ENCODE data around the gene CHPF2.

CHPF2 gene

GRCh38 chr7:151215396-151215795, 16.9 kb upstream of the CHPF2 start:
- Histone ChIP-seq H2AFZ (ENCODE audit: low read depth, low read length) (no peak overlapping the region), H3K4me3 (ENCODE audit: low read depth in 1 of 2, low read length in 2 of 2) (no peak overlapping the region), H3K9me3 (ENCODE audit: insufficient read depth, low read length, severe bottlenecking) (no peaks in the 10 kb centered on the region), H3K4me2 (ENCODE audit: insufficient read depth, low read length) (no peak overlapping the region), H3K27me3 (ENCODE audit: insufficient read depth, low read length, poor library complexity) (no peaks in the 10 kb centered on the region), H4K20me1 (ENCODE audit: insufficient read depth, low read length) (peaks cover 4% of the 10 kb centered on the region), H3K27ac (ENCODE audit: low read length) (no peak overlapping the region), H3K36me3 (ENCODE audit: insufficient read depth, low read length) (peaks cover 76% of the 10 kb centered on the region), H3K4me1 (ENCODE audit: insufficient read depth, low read length) (no peaks in the 10 kb centered on the region), H3K9ac (ENCODE audit: low read depth, low read length) (no peak overlapping the region), H3K79me2 (ENCODE audit: insufficient read depth, low read length) (no peaks in the 10 kb centered on the region)
- DNase-seq (no peak), ATAC-seq (ENCODE audit: insufficient read depth, low read depth) (no peak)
- TF ChIP-seq CTCF (IDR thresholded peaks at IDR 0.05; ENCODE audit: borderline replicate concordance, extremely low read depth, low read length, poor library complexity, severe bottlenecking) (no peak), EZH2 (IDR thresholded peaks at IDR 0.05; ENCODE audit: borderline replicate concordance, low read depth, low read length, severe bottlenecking) (no peak)

- Histone ChIP-seq H3K4me3 (ENCODE audit: low read depth in 1 of 2, low read length in 2 of 2) (no peak overlapping the region), H3K4me1 (ENCODE audit: insufficient read depth, low read length) (no peaks in the 10 kb centered on the region), H3K27me3 (ENCODE audit: insufficient read depth, low read length, poor library complexity) (no peaks in the 10 kb centered on the region), H3K4me2 (ENCODE audit: insufficient read depth, low read length) (no peak overlapping the region), H3K9me3 (ENCODE audit: insufficient read depth, low read length, severe bottlenecking) (no peaks in the 10 kb centered on the region), H3K9ac (ENCODE audit: low read depth, low read length) (no peak overlapping the region), H2AFZ (ENCODE audit: low read depth, low read length) (no peak overlapping the region), H3K79me2 (ENCODE audit: insufficient read depth, low read length) (no peaks in the 10 kb centered on the region), H4K20me1 (ENCODE audit: insufficient read depth, low read length) (no peaks in the 10 kb centered on the region; the same call in 1 of the 2 replicates), H3K36me3 (ENCODE audit: insufficient read depth, low read length) (peaks cover 94% of the 10 kb centered on the region), H3K27ac (ENCODE audit: low read length) (no peak overlapping the region)
- DNase-seq, result no peak
- TF ChIP-seq CTCF (IDR thresholded peaks at IDR 0.05; ENCODE audit: borderline replicate concordance, extremely low read depth, low read length, poor library complexity, severe bottlenecking) (no peak), EZH2 (IDR thresholded peaks at IDR 0.05; ENCODE audit: borderline replicate concordance, low read depth, low read length, severe bottlenecking) (no peak)
- ATAC-seq (ENCODE audit: insufficient read depth, low read depth), result no peak
Observed at GRCh38 chr7:151218170-151218569, 14.1 kb upstream of the CHPF2 start.

DNA sequence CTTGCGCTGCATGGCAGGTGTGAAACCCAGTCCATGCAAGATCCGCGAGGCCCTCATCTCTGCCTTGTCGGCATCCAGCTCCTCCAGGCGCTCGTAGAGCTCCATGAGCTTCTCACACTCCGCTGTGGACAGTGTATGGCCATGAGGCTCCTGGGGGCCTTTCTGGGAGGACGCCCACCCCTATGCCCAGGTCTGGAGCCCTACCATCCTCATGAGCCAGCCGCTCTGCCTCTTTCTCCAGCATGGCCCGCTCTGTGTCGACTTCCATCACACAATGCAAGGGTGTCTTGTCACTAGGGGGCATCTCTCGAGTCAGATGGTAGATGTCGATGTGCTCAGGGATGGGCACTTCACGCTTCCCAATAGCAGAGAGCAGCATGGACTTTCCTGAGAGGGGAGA, 8.6 kb upstream of the CHPF2 start:
- no peak for DNase-seq
- Histone ChIP-seq H3K4me1 (ENCODE audit: insufficient read depth, low read length) (peaks cover 25% of the 10 kb centered on the region), H3K4me3 (ENCODE audit: low read depth in 1 of 2, low read length in 2 of 2) (no peak overlapping the region), H3K27ac (ENCODE audit: low read length) (no peak overlapping the region), H2AFZ (ENCODE audit: low read depth, low read length) (no peak overlapping the region), H4K20me1 (ENCODE audit: insufficient read depth, low read length) (no peaks in the 10 kb centered on the region), H3K79me2 (ENCODE audit: insufficient read depth, low read length) (peaks cover 23% of the 10 kb centered on the region), H3K9me3 (ENCODE audit: insufficient read depth, low read length, severe bottlenecking) (no peaks in the 10 kb centered on the region), H3K9ac (ENCODE audit: low read depth, low read length) (no peak overlapping the region), H3K27me3 (ENCODE audit: insufficient read depth, low read length, poor library complexity) (no peaks in the 10 kb centered on the region), H3K36me3 (ENCODE audit: insufficient read depth, low read length) (peaks cover 66% of the 10 kb centered on the region), H3K4me2 (ENCODE audit: insufficient read depth, low read length) (no peak overlapping the region)
- TF ChIP-seq CTCF (IDR thresholded peaks at IDR 0.05; ENCODE audit: borderline replicate concordance, extremely low read depth, low read length, poor library complexity, severe bottlenecking) (peak; percentile 7), EZH2 (IDR thresholded peaks at IDR 0.05; ENCODE audit: borderline replicate concordance, low read depth, low read length, severe bottlenecking) (no peak)
- no peak for ATAC-seq (ENCODE audit: insufficient read depth, low read depth)

Data from DND-41 (cell line).